HCT116 (cell line): ENCODE measurements around the gene PRKCH. TPM values are rescaled to one million over a fixed set of nuclear protein-coding genes. Genes with fewer than 3 reads are reported as not detected.

Experiments used
- ATAC-seq: fragments of 200-7000 bp; cut with Tn5 transposase; 2 replicates; pipeline ENCODE4 v1.9.1; 2020; ENCODE audit warnings: mild to moderate bottlenecking, moderate library complexity
- BruUV-seq: library from RNA; stranded (reverse); fragments of 400-500 nt; replicated peaks from 2 replicates; lab custom pipeline; 2021; lab: Mats Ljungman, UMichigan
- CTCF ChIA-PET: fragments of 300-600 bp; sonication (Branson Sonifier 250); formaldehyde crosslinking; loops from one replicate; lab custom pipeline; 2021; ENCODE audit warnings: antibody characterized with exemption; lab: Charles Lee
- POLR2A ChIA-PET: fragments of 300-600, 350-600 bp; sonication (Branson Sonifier 250); formaldehyde crosslinking; loops from one replicate; lab custom pipeline; 2021; ENCODE audit warnings: antibody characterized with exemption; lab: Charles Lee
- RAD21 ChIA-PET, 2 experiments: fragments of 300-600 bp; sonication (Branson Sonifier 250); formaldehyde crosslinking; loops; one replicate each; lab custom pipeline; 2023; ENCODE audit warnings: low total read pairs in 2 of 2; ENCODE audit not compliant: uncharacterized antibody in 2 of 2, unreplicated experiment in 2 of 2, low non-redundant PET in 1 of 2; lab: Charles Lee
- DNase-seq: peaks from one replicate; pipeline ENCODE4 v3.0.0-alpha.2; 2010; ENCODE audit warnings: low read depth, low spot score
- H2AFZ ChIP-seq: fragments of 200-600 bp; shearing (Covaris generic), sonication (generic); 2 replicates; pipeline ENCODE4 v1.6.1; 2017; ENCODE audit warnings: low read depth, mixed run types, mixed read lengths, antibody characterized with exemption, low read length; ENCODE audit not compliant: poor library complexity, severe bottlenecking
- H3K27ac ChIP-seq: 2 replicates; pipeline ENCODE4 v1.5.1; 2012; ENCODE audit warnings: low read depth, low read length
- H3K27me3 ChIP-seq: fragments of 200-600 bp; sonication (generic); 2 replicates; pipeline ENCODE4 v1.6.1; 2016; ENCODE audit warnings: mixed run types, low read length, mixed read lengths; ENCODE audit not compliant: insufficient read depth
- H3K36me3 ChIP-seq, 2 experiments: fragments of 200-500 bp in 1 of 2; fragments of 200-600 bp in 1 of 2; sonication (Bioruptor generic) in 1 of 2; sonication (generic) in 1 of 2; 2 replicates each; pipeline versions ENCODE4 v1.5.1 to v1.6.1; 2014 to 2016; ENCODE audit warnings: low read length in 2 of 2, inconsistent platforms in 1 of 2, mixed read lengths in 1 of 2, mixed run types in 1 of 2; ENCODE audit not compliant: insufficient read depth in 2 of 2, control insufficient read depth in 1 of 2
- H3K4me1 ChIP-seq, 2 experiments: fragments of 200-600 bp in 1 of 2; sonication (generic) in 1 of 2; 2 replicates each; pipeline versions ENCODE4 v1.5.1 to v1.6.1; 2012 to 2017; ENCODE audit warnings: low read length in 2 of 2, inconsistent platforms in 1 of 2, mild to moderate bottlenecking in 1 of 2, mixed read lengths in 1 of 2, mixed run types in 1 of 2, moderate library complexity in 1 of 2; ENCODE audit not compliant: insufficient read depth in 2 of 2, control insufficient read depth in 1 of 2
- H3K4me2 ChIP-seq: fragments of 200-600 bp; sonication (generic); 2 replicates; pipeline ENCODE4 v1.6.1; 2017; ENCODE audit warnings: mixed run types, low read length, mixed read lengths
- H3K4me3 ChIP-seq, 2 experiments: fragments of 200-600 bp in 1 of 2; sonication (generic) in 1 of 2; replicated peaks in 1 of 2; 2 replicates each; pipeline ENCODE4 v1.5.1; 2011 to 2016; ENCODE audit warnings: low read length in 2 of 2, control low read depth in 1 of 2, low read depth in 1 of 2, mild to moderate bottlenecking in 1 of 2, mixed read lengths in 1 of 2, mixed run types in 1 of 2
- H3K79me2 ChIP-seq: fragments of 200-600 bp; sonication (generic); 2 replicates; pipeline ENCODE4 v1.6.1; 2017; ENCODE audit warnings: mild to moderate bottlenecking, mixed run types, low read length, moderate library complexity, mixed read lengths; ENCODE audit not compliant: insufficient read depth
- H3K9ac ChIP-seq: fragments of 200-600 bp; sonication (generic); 2 replicates; pipeline ENCODE4 v1.6.1; 2016; ENCODE audit warnings: low read length, mixed read lengths
- H3K9me2 ChIP-seq: fragments of 200-600 bp; sonication (generic), shearing (Covaris generic); 2 replicates; pipeline ENCODE4 v1.6.1; 2017; ENCODE audit warnings: mixed run types, mild to moderate bottlenecking, moderate library complexity; ENCODE audit not compliant: insufficient read depth
- H3K9me3 ChIP-seq, 2 experiments: fragments of 200-500 bp in 1 of 2; fragments of 200-600 bp in 1 of 2; sonication (Bioruptor generic) in 1 of 2; sonication (generic) in 1 of 2; 2 replicates each; pipeline ENCODE4 v1.6.1; 2014 to 2017; ENCODE audit warnings: low read length in 2 of 2, mixed read lengths in 2 of 2, inconsistent platforms in 1 of 2, low read depth in 1 of 2, mild to moderate bottlenecking in 1 of 2, mixed run types in 1 of 2, moderate library complexity in 1 of 2; ENCODE audit not compliant: control insufficient read depth in 1 of 2, insufficient read depth in 1 of 2
- H4K20me1 ChIP-seq: fragments of 200-600 bp; sonication (generic), shearing (Covaris generic); 2 replicates; pipeline ENCODE4 v1.6.1; 2017; ENCODE audit warnings: mixed run types, mild to moderate bottlenecking, moderate library complexity; ENCODE audit not compliant: insufficient read depth
- EGR1 ChIP-seq: IDR thresholded peaks from 2 replicates; pipeline ENCODE4 v1.6.1; 2012; ENCODE audit warnings: low read depth
- ELF1 ChIP-seq: IDR thresholded peaks from 2 replicates; pipeline ENCODE4 v1.6.1; 2012; ENCODE audit warnings: low read depth, borderline replicate concordance
- EZH2 ChIP-seq: fragments of 200-600 bp; sonication (generic); IDR thresholded peaks from 2 replicates; pipeline ENCODE4 v1.6.1; 2017; ENCODE audit warnings: antibody characterized with exemption, mixed run types
- EZH2phosphoT487 ChIP-seq: fragments of 200-600 bp; IDR thresholded peaks from 2 replicates; pipeline ENCODE4 v1.6.1; 2018; ENCODE audit warnings: antibody characterized with exemption, borderline replicate concordance
- FOSL1 ChIP-seq: IDR thresholded peaks from 2 replicates; pipeline ENCODE4 v1.6.1; 2012; ENCODE audit warnings: low read depth
- JUND ChIP-seq: IDR thresholded peaks from 2 replicates; pipeline ENCODE4 v1.6.1; 2012
- POLR2A ChIP-seq: IDR thresholded peaks from 2 replicates; pipeline ENCODE4 v1.7.0; 2011; ENCODE audit warnings: borderline replicate concordance; ENCODE audit not compliant: insufficient read depth, insufficient read length; ENCODE audit errors: extremely low read depth
- RAD21 ChIP-seq: IDR thresholded peaks from 2 replicates; pipeline ENCODE4 v1.6.1; 2012; ENCODE audit warnings: low read depth, mild to moderate bottlenecking
- SP1 ChIP-seq: IDR thresholded peaks from 2 replicates; pipeline ENCODE4 v1.6.1; 2012; ENCODE audit warnings: low read depth
- SRF ChIP-seq: IDR thresholded peaks from 2 replicates; pipeline ENCODE4 v1.6.1; 2012; ENCODE audit warnings: low read depth
- YY1 ChIP-seq: IDR thresholded peaks from 2 replicates; pipeline ENCODE4 v1.6.1; 2011; ENCODE audit warnings: low read length, low read depth, moderate library complexity, mild to moderate bottlenecking; ENCODE audit not compliant: insufficient replicate concordance; ENCODE audit errors: extremely low read depth
- ZBTB33 ChIP-seq: IDR thresholded peaks from 2 replicates; pipeline ENCODE4 v1.6.1; 2011; ENCODE audit warnings: mild to moderate bottlenecking, low read length, moderate library complexity; ENCODE audit not compliant: insufficient replicate concordance; ENCODE audit errors: extremely low read depth
- ZFX ChIP-seq: fragments of 450-650 bp; IDR thresholded peaks from 2 replicates; pipeline ENCODE4 v1.6.1; 2017
- ZNF274 ChIP-seq: fragments of 200-500 bp; sonication (Bioruptor generic); IDR thresholded peaks from 2 replicates; pipeline ENCODE4 v1.6.1; 2014; ENCODE audit warnings: mild to moderate bottlenecking, low read depth, low read length, inconsistent platforms
- intact Hi-C: fragments of 100-400 bp; cut with micrococcal nuclease; formaldehyde crosslinking; loops from 2 replicates; pipeline ENCODE4 v1.10.0; 2022
- total RNA-seq: library from RNA; stranded (reverse); gene quantifications from one replicate; pipeline ENCODE4 v1.2.1, GENCODE V29; 2021; ENCODE audit not compliant: unreplicated experiment
- TF ChIP-seq, protein P1 (sequence below): IDR thresholded peaks from 2 replicates; pipeline ENCODE4 v1.6.1; 2012; ENCODE audit warnings: low read depth
- TF ChIP-seq, protein P2 (sequence below), 3 experiments: fragments of 200-600 bp in 1 of 3; sonication (generic) in 1 of 3; IDR thresholded peaks in 2 of 3; conservative IDR thresholded peaks in 1 of 3; 2 replicates each; pipeline ENCODE4 v1.5.1; 2012 to 2017; ENCODE audit warnings: low read depth in 2 of 3, low read length in 2 of 3, antibody characterized with exemption in 1 of 3, borderline replicate concordance in 1 of 3, control low read depth in 1 of 3, mild to moderate bottlenecking in 1 of 3, mixed read lengths in 1 of 3, mixed run types in 1 of 3, moderate library complexity in 1 of 3; ENCODE audit not compliant: insufficient read depth in 1 of 3
- TF ChIP-seq, protein P3 (sequence below): IDR thresholded peaks from 2 replicates; pipeline ENCODE4 v1.6.1; 2012
- TF ChIP-seq, protein P4 (sequence below): IDR thresholded peaks from 2 replicates; pipeline ENCODE4 v1.6.1; 2012

Gene PRKCH
- total RNA-seq, 1 experiment from 2014 or later: 16.6 TPM

- no peak for TF ChIP-seq YY1
- TF ChIP-seq, protein P1, sequence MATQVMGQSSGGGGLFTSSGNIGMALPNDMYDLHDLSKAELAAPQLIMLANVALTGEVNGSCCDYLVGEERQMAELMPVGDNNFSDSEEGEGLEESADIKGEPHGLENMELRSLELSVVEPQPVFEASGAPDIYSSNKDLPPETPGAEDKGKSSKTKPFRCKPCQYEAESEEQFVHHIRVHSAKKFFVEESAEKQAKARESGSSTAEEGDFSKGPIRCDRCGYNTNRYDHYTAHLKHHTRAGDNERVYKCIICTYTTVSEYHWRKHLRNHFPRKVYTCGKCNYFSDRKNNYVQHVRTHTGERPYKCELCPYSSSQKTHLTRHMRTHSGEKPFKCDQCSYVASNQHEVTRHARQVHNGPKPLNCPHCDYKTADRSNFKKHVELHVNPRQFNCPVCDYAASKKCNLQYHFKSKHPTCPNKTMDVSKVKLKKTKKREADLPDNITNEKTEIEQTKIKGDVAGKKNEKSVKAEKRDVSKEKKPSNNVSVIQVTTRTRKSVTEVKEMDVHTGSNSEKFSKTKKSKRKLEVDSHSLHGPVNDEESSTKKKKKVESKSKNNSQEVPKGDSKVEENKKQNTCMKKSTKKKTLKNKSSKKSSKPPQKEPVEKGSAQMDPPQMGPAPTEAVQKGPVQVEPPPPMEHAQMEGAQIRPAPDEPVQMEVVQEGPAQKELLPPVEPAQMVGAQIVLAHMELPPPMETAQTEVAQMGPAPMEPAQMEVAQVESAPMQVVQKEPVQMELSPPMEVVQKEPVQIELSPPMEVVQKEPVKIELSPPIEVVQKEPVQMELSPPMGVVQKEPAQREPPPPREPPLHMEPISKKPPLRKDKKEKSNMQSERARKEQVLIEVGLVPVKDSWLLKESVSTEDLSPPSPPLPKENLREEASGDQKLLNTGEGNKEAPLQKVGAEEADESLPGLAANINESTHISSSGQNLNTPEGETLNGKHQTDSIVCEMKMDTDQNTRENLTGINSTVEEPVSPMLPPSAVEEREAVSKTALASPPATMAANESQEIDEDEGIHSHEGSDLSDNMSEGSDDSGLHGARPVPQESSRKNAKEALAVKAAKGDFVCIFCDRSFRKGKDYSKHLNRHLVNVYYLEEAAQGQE: no peak
- TF ChIP-seq SRF: no peak
- TF ChIP-seq EZH2phosphoT487: no peak
- no peak for TF ChIP-seq ZNF274
- no peak for TF ChIP-seq FOSL1
- no peak for TF ChIP-seq RAD21
- no peak for TF ChIP-seq ZFX
- TF ChIP-seq SP1: no peak
- no peak for TF ChIP-seq JUND
- TF ChIP-seq, protein P2, sequence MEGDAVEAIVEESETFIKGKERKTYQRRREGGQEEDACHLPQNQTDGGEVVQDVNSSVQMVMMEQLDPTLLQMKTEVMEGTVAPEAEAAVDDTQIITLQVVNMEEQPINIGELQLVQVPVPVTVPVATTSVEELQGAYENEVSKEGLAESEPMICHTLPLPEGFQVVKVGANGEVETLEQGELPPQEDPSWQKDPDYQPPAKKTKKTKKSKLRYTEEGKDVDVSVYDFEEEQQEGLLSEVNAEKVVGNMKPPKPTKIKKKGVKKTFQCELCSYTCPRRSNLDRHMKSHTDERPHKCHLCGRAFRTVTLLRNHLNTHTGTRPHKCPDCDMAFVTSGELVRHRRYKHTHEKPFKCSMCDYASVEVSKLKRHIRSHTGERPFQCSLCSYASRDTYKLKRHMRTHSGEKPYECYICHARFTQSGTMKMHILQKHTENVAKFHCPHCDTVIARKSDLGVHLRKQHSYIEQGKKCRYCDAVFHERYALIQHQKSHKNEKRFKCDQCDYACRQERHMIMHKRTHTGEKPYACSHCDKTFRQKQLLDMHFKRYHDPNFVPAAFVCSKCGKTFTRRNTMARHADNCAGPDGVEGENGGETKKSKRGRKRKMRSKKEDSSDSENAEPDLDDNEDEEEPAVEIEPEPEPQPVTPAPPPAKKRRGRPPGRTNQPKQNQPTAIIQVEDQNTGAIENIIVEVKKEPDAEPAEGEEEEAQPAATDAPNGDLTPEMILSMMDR (IDR thresholded peaks at IDR 0.05 in 2 of 3, conservative IDR thresholded peaks at IDR 0.05 in 1 of 3; ENCODE audit: borderline replicate concordance in 1 of 3, insufficient read depth in 1 of 3, low read depth in 2 of 3, low read length in 2 of 3): no peak
- TF ChIP-seq, protein P3, sequence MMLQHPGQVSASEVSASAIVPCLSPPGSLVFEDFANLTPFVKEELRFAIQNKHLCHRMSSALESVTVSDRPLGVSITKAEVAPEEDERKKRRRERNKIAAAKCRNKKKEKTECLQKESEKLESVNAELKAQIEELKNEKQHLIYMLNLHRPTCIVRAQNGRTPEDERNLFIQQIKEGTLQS: no peak
- no peak for TF ChIP-seq EZH2
- TF ChIP-seq ELF1: no peak
- TF ChIP-seq, protein P4, sequence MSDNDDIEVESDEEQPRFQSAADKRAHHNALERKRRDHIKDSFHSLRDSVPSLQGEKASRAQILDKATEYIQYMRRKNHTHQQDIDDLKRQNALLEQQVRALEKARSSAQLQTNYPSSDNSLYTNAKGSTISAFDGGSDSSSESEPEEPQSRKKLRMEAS: no peak
- TF ChIP-seq ZBTB33: no peak
- TF ChIP-seq POLR2A: no peak
- no peak for TF ChIP-seq EGR1
- Histone ChIP-seq H3K4me1 (no peaks in the 10 kb centered on the region), H3K4me3 (no peak overlapping the region), H3K9me2 (no peaks in the 10 kb centered on the region), H3K36me3 (peaks cover 0 to 9% of the 10 kb centered on the region in 2 experiments; a peak in 2 of 4 replicates), H2AFZ (no peak overlapping the region), H4K20me1 (0 out of 2 replicates have a peak, but pooled peaks cover 3% of the 10 kb centered on the region), H3K27ac (no peak overlapping the region), H3K79me2 (no peaks in the 10 kb centered on the region), H3K27me3 (no peaks in the 10 kb centered on the region), H3K9ac (no peak overlapping the region), H3K9me3 (no peaks in the 10 kb centered on the region), H3K4me2 (no peak overlapping the region)
- DNase-seq (no peak), ATAC-seq (no peak)
- CTCF ChIA-PET: interaction anchor here (0.9 kb wide), 1 partner anchor 383 kb away, joined by 4 read pairs; no protein-coding TSS in a partner anchor
- BruUV-seq: no TSS peak
- POLR2A ChIA-PET: no interaction called here
- intact Hi-C loops: no loop called here
- RAD21 ChIA-PET: no interaction called here
Measured at GRCh38 chr14:61454545-61454944, 133.2 kb downstream of the PRKCH start.
